Kidney (tissue), 14 donors: ENCODE results near the gene INPP5D. TPM values are rescaled to one million over a fixed set of nuclear protein-coding genes. Genes with fewer than 3 reads are reported as not detected.
"Not testable (repeated sequence)": the region's sequence is repeated elsewhere in the genome, so short reads cannot be mapped to it uniquely, and the experiment has no call there.

ENCODE experiments used
- DNase-seq, 5 donors: peaks; one replicate each; pipeline ENCODE4 v3.0.0-alpha.2; 2013 to 2020
- FAIRE-seq: peaks from 2 replicates; lab custom pipeline; 2012; peaks lifted over from hg19 to GRCh38; lab: Jason Lieb, UNC
- H3K27ac ChIP-seq, 2 donors: one replicate each; pipeline ENCODE4 v1.7.0; 2013; ENCODE audit warnings: low read depth in 2 of 2, low read length in 2 of 2, inconsistent platforms in 1 of 2
- H3K27me3 ChIP-seq: one replicate; pipeline ENCODE4 v1.7.1; 2013; ENCODE audit warnings: low read length, inconsistent platforms; ENCODE audit not compliant: control insufficient read depth, insufficient read depth
- H3K36me3 ChIP-seq, 3 donors: one replicate each; pipeline versions ENCODE4 v1.7.0 to v1.7.1; 2013; ENCODE audit warnings: low read length in 3 of 3, control low read depth in 1 of 3, inconsistent platforms in 1 of 3; ENCODE audit not compliant: insufficient read depth in 3 of 3, control insufficient read depth in 2 of 3
- H3K4me1 ChIP-seq, 3 donors: one replicate each; pipeline versions ENCODE4 v1.7.0 to v1.7.1; 2013; ENCODE audit warnings: low read length in 3 of 3, inconsistent platforms in 1 of 3, low read depth in 1 of 3; ENCODE audit not compliant: control insufficient read depth in 2 of 3, insufficient read depth in 2 of 3
- H3K4me3 ChIP-seq, 3 donors: one replicate each; pipeline versions ENCODE4 v1.7.0 to v1.8.1; 2013; ENCODE audit warnings: low read length in 3 of 3, control low read depth in 1 of 3, inconsistent platforms in 1 of 3
- H3K9ac ChIP-seq, 3 donors: one replicate each; pipeline versions ENCODE4 v1.7.0 to v1.7.1; 2013; ENCODE audit warnings: low read length in 3 of 3, control low read depth in 1 of 3, inconsistent platforms in 1 of 3
- H3K9me3 ChIP-seq, 3 donors: one replicate each; pipeline versions ENCODE4 v1.7.0 to v1.7.1; 2013; ENCODE audit warnings: low read length in 3 of 3, control low read depth in 1 of 3, inconsistent platforms in 1 of 3; ENCODE audit not compliant: control insufficient read depth in 2 of 3, insufficient read depth in 1 of 3
- intact Hi-C: fragments of 100-400 bp; cut with DNase I; formaldehyde crosslinking; loops from one replicate; pipeline ENCODE4 v1.11.1; 2022
- polyA plus RNA-seq: library from polyadenylated mRNA; stranded (reverse); fragments of 350-450 nt; fragmentation: Illumina TruSeq; extraction: RNeasy Lipid Tissue Mini Kit (QIAGEN cat#74804); gene quantifications from one replicate; pipeline ENCODE4 v1.2.3, GENCODE V29; 2014; ENCODE audit warnings: low read depth, low replicate concordance; ENCODE audit not compliant: insufficient read depth
- total RNA-seq: library from RNA; stranded (reverse); fragmentation: NEBNext Ultra II Directional; extraction: Animal tissue kit (Norgen Biotek cat#: 25700); gene quantifications from one replicate; pipeline ENCODE4 v1.2.1, GENCODE V29; 2021
- TF ChIP-seq, protein P1 (sequence below): IDR thresholded peaks from 3 replicates; pipeline ENCODE4 v1.5.1; 2012; ENCODE audit warnings: mild to moderate bottlenecking, moderate library complexity, borderline replicate concordance; ENCODE audit not compliant: insufficient read depth; ENCODE audit errors: extremely low read depth
- donor health status: control.
- donor health status: control.
- donor health status: control.
- donor health status: control.
- donor health status: control.
- donor health status: DM: yes; HTN: yes; CAD: no.
- donor health status: Normal renal cell carcinoma (clear cell type).

INPP5D gene
- total and polyA plus RNA-seq, 2 donors from 2014 or later: 2.6 to 29.6 TPM

DNA sequence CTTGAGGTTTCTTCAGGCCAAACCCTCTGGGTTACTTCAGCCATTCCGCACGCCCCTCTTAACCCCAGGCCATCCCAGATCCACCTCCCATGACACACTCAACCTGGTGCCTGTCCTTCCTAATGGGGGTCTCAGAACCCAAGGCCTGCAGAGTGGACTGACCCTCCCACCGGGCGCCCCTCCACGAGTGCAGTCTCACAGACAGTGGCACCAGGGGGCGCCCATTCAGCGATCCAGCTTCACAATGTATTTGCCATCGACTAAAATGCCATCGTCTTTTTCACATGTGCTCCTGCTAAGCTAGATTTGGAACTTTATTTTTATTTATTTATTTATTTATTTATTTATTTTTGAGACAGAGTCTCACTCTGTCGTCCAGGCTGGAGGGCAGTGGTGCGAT, 38.5 kb downstream of the INPP5D start:
- Histone ChIP-seq H3K9me3 (no peaks in the 10 kb centered on the region), H3K27me3 (no peaks in the 10 kb centered on the region), H3K36me3 (no peaks in the 10 kb centered on the region), H3K9ac (no peak overlapping the region), H3K27ac (no peak overlapping the region), H3K4me1 (no peaks in the 10 kb centered on the region), H3K4me3 (no peak overlapping the region)
- TF ChIP-seq, protein P1, sequence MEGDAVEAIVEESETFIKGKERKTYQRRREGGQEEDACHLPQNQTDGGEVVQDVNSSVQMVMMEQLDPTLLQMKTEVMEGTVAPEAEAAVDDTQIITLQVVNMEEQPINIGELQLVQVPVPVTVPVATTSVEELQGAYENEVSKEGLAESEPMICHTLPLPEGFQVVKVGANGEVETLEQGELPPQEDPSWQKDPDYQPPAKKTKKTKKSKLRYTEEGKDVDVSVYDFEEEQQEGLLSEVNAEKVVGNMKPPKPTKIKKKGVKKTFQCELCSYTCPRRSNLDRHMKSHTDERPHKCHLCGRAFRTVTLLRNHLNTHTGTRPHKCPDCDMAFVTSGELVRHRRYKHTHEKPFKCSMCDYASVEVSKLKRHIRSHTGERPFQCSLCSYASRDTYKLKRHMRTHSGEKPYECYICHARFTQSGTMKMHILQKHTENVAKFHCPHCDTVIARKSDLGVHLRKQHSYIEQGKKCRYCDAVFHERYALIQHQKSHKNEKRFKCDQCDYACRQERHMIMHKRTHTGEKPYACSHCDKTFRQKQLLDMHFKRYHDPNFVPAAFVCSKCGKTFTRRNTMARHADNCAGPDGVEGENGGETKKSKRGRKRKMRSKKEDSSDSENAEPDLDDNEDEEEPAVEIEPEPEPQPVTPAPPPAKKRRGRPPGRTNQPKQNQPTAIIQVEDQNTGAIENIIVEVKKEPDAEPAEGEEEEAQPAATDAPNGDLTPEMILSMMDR: peak; percentile 15
- intact Hi-C loops: no loop called here
- no peak for FAIRE-seq
- no peak for DNase-seq

DNA sequence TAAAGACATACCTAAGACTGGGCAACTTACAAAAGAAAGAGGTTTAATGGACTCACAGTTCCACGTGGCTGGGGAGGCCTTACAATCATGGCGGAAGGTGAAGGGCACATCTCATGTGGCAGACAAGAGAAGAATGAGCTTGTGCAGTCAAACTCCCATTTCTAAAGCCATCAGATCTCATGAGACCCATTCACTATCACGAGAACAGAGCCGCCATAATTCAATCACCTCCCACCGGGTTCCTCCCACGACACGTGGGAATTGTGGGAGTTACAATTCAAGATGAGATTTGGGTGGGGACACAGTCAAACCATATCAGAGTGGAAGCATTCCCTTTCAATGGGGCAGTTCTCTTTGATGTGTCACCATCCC, 39.7 kb downstream of the INPP5D start:
- H3K27me3 ChIP-seq, H3K27ac ChIP-seq, H3K4me3 ChIP-seq, FAIRE-seq, H3K9me3 ChIP-seq, DNase-seq, H3K9ac ChIP-seq, intact Hi-C loops, H3K36me3 ChIP-seq, H3K4me1 ChIP-seq: not testable (repeated sequence)

DNA sequence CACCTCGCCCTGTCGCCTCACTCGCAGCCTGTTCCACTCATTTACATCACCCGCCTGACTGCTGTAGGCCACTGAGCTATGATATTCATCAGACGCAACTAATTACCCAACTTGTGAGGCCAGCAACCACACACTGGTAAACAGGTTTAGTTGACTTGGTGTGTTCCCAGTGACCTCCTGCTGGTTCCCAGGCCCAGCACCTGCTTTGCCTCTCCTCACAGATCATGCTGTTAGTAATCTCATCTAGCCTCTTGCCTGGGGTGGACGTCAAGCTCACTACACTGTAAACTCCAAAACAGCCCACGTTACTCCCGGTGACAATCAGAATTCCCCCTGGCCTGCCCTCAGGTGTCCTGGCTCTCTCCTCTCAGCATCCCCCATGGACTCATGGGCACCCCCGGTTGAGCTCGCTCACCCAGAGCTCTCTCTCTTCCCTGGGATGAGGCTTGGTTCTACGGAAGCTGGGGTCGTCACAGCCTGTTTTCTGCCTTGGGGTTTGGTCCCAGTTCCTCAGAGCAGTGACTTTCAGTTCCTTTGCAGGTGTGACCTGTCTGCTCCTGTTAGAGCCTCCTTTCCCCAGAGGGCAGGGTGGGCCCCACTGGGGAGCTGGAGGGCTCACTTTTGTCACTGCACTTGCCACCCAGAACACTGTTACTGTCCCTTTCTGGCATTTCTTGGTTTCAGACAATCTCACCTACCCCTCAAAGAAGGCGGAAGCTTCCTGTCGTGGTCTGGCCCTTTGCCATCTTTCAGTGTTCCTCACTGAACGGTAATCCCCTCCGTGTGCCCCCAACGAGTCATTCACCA, 40.3 kb downstream of the INPP5D start:
- no peaks in the 10 kb centered on the region for H3K4me1 ChIP-seq
- no peak overlapping the region for H3K4me3 ChIP-seq
- TF ChIP-seq, protein P1: no peak
- H3K9me3 ChIP-seq: no peaks in the 10 kb centered on the region
- no peaks in the 10 kb centered on the region for H3K27me3 ChIP-seq
- H3K27ac ChIP-seq: no peak overlapping the region
- H3K36me3 ChIP-seq: no peaks in the 10 kb centered on the region
- no peak overlapping the region for H3K9ac ChIP-seq
- no peak for FAIRE-seq
- intact Hi-C loops: no loop called here
- no peak for DNase-seq

DNA sequence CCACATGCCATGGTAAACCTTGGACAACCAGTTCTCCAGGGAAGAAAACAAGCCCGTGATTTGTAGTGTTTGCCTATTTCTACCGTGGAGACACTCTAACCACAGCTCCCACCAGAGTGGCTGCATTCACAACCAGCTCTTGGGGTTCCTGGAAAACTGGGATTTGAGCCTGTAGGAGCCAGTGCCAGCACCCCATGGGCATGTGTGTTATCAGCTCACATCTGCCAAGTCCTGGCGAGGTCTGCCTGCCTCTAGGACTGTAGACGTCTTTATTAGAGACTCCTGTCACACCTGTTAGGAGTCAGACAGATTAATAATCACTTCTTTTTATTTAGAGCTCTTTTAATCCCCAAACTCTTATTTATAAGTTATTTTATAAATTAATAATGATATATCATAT, 41.0 kb downstream of the INPP5D start:
- DNase-seq (no peak), FAIRE-seq (no peak)
- H3K9me3 ChIP-seq: no peaks in the 10 kb centered on the region
- intact Hi-C loops: no loop called here
- H3K9ac ChIP-seq: no peak overlapping the region
- no peaks in the 10 kb centered on the region for H3K4me1 ChIP-seq
- TF ChIP-seq, protein P1: no peak
- no peaks in the 10 kb centered on the region for H3K36me3 ChIP-seq
- no peak overlapping the region for H3K27ac ChIP-seq
- H3K27me3 ChIP-seq: no peaks in the 10 kb centered on the region
- H3K4me3 ChIP-seq: no peak overlapping the region
